CD4-positive, alpha-beta T cell treated with Interleukin-4 for 1 hour (primary cell): ENCODE data around the gene ZBP1.

ENCODE experiments used
- DNase-seq, 2 donors: peaks; one replicate each; pipeline ENCODE4 v3.0.0-alpha.2; 2020 to 2022

ZBP1 gene

DNA sequence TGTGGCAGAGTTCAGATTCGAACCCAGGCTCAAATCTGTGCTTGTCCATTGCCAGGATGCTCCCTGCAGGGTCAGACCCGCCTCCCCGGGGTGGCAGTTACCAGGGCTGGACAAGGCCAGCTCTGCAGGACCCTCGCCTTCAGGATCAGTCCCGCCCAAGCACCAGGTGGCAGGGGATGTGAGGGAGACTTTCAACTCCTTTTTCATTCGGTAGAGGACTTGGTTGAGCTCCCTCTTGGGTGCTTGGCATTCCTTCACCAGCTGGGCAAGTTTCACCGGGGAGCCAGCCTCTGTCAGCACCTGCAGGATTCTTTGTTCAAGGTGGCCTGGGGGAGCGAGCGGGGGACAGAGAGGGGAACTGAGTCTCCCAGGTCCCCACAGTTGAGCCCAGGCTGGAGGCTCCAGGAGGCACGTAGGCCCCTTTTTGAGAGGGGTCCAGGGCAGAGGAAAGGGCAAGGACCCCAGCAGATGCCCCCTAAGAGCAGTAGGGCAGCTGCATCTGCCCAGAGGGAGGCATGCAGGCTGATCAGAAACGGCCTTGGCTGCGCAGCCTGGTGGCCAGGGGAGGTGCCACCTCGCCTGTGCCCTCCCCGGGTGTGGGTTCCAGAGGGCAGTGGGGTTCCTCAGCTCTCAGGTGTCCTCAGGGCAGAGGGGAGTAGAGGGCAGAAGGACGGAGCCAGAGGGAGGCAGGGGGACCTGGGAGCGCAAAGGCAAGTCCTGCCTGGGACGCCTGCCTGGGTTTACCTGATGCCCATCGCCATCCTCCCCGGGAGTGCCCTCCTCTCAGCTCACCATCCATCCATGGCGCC, 3.9 kb downstream of the ZBP1 start:
- no peak for DNase-seq

- DNase-seq: no peak
Observed at GRCh38 chr20:57615445-57615811, 4.8 kb downstream of the ZBP1 start.

DNA sequence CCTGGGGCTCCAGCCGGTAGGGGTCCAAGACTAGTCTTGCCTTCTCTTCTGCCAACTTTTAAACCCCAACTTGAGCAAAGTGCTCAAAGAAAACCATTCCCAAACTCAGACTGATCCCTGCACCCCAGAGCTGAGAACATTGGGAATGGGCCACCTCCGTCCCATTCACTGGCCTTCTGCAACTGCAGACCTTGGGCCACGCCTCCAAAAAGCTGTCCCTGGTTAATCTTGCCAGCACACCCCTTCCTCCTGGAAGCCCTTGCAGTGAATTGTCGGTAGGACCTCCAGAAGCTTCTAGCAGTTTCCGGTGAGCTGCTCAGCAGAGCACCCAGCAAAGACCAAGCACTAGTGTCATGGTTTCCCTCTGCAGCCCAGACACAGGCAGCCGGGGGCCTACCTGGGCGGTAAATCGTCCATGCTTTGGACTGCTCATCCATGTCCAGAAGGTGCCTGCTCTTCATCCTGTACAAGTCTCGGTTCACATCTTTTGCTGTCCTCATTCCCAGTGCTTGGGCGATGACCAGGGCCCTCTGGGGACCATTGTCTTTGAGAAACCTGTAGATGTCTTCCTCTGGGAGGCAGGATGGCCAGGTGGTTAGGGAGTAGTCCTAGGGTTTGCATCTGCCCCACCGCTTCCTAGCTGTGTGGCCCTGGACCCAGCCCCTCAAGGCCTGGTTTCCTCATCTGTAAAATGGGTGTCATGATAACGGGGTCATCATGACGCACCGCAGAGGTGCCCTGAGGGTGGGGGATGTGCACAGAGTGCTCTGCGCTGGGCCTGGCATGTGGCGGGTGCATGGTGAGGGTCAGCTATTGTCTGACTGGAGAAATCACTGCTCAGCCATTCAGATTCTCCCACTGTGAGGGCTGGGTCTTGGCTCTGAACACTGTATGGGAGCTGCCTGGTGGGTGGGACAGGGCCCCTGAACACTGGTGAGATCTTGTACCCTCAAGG, 5.5 kb downstream of the ZBP1 start:
- peak in 1 of 2 donors; percentile 7 for DNase-seq

GRCh38 chr20:57613481-57613921, 6.7 kb downstream of the ZBP1 start:
- DNase-seq: peak in 1 of 2 donors; percentile 10

GRCh38 chr20:57612916-57613315, 7.3 kb downstream of the ZBP1 start:
- peak in 1 of 2 donors; percentile 9 for DNase-seq

DNA sequence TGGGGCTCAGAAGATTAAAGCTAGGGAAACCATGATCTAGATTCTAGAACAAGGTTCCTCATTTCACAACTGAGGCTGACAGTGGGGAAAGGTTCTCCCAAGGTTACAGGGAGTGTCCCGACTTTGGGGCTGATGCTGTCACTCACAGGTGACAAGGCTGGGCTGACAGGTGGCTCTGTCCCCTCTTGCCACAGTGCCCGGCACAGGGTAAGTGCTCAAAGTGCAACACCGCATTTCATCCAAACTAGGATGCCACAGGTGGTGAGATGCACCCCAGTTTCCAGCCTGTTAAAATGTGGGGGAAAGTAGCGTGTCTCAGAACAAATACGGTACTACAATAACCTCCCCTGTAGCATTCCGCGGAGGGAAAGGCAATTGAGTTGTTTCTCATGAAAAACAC, 7.8 kb downstream of the ZBP1 start:
- no peak for DNase-seq

DNA sequence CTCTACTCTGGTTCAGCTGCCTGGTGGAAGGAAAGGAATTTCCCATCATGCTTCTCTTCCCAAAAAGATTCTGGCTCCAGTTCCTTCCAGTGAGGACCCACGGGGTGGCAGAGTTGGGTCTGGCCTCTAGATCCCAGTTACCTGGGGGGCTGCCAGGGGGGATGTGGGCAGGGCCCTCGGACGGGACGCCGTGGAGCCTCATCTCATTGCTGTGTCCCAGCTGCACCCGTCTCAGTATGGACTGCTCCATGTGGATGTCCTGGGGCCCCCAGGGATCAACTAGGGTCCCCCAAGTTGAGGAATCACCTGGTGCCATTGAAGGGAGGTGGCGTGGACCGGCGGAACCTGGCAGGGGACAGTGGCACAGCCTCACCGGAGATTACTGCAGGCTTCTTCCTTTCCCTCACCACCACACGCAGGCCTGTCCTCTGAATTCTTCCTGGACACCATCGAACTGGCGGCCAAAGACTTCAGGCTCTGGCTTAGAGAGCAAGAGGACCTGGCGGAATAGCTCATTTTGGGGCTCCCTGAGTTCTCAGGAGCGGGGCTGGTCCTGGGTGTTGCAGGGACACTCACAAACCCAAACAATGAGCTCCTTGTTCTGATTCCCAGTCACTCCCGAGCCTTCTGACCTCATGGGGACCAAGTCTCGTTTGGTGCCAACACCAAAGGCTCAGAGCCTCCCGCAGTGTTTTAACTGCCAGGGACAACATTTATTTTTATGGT, 8.5 kb downstream of the ZBP1 start:
- DNase-seq: no peak

DNA sequence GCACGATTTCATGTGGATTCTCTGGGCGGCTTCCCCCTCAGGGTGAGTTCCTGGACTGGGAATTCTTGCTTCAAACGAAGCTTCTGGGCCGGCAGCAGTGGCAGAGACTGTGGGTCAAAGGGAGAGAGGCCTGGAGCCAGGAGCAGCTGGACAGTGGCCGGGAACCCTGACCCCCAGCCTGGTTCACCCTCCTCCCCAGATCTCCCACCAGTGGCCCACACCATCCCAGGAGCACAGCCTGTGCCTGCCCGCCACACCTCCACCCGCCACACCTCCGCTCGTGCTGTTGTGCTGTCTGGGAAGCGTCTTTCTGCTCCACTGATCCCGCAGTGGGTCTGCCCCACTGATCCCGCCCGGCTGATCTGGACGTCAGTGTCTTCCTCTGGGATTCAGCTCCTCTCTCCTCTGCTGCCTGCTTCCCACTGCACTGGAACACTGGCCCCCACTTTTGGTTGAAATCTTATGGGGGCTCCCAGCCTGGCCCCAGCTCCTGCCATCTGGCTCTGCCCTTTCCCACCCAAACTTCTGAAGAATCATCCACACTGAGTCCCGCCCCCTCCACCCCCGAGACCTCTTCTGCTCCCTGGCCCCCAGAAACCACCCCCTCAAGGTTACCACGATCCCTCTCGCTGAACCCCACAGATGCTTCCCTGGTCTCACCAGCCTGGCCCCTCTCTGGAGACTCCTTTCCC, 9.8 kb downstream of the ZBP1 start:
- DNase-seq: no peak

DNA sequence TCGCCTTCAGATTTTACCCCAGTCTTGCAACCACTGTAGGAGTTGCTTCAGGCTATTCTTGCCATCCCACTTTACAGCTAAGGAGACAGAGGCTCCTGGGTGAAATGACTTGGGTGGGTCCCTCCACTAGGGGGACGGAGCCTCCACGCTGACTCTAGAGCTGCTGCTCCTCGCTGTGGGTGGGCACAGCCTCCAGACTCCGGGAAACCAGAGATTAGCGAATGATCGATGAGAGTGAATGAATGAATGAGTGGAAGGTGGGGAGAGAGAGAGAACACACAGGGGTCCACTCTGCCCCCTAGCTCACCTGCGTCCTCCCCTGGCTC, 10.4 kb downstream of the ZBP1 start:
- DNase-seq: no peak

GRCh38 chr20:57609086-57609841, 11.0 kb downstream of the ZBP1 start:
- no peak for DNase-seq

GRCh38 chr20:57608516-57608915, 11.7 kb downstream of the ZBP1 start:
- DNase-seq: no peak

GRCh38 chr20:57605878-57606277, 14.3 kb downstream of the ZBP1 start:
- DNase-seq: no peak

DNA sequence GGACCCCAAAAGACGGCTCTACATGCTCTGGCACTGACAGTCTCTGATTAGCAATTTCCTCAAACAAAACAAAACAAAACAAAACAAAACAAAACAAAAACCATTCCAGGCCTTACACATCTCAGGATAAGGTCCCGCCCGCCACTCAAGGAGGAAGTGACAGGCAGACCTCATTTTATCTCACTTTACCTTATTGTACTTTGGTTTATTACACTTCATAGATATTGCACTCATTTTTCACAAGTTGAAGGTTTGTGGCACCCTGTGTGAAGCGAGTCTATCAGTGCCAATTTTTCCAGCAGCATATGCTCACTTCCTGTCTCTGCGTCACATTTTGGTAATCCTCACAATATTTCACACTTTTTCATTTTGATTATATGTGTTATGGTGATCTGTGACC, 15.2 kb downstream of the ZBP1 start:
- DNase-seq: peak; percentile 21 to 64

DNA sequence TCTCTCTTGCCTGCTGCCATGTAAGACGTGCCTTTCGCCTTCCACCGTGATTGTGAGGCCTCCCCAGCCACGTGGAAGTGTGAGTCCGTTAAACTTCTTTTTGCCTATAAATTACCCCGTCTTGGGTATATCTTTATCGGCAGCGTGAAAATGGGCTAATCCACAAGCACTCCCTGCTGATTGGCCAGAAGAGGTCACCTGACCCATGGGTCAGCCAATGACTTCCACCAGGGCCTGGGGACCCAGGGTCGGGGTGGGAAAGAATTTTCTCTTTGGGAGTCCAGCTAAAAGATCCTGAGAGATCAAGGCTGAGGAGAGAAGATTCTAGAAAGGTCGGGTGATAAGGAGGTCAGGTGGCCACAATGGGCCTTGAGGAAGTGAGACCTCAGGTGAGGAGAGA, 17.1 kb downstream of the ZBP1 start:
- no peak for DNase-seq

DNA sequence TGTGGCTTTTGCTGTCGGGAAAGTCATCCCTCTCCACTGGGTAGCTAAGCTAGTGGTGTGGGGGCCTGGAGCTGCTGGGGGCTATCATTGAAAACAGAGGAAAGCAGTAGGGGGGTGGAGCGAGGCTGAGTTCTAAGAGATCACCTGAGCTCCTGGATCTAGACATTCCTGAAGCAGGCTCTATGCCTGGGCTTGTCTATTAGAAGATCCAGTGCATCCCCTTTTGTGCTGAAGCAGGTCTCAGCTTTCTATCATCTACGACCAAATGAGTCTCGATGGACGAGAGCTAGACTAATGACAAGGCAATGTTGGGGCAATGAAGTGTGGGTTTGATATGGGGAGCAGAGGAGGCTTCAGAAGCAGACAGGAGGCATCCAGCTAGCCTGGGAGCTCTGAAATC, 18.5 kb downstream of the ZBP1 start:
- no peak for DNase-seq

- no peak for DNase-seq
Observed at GRCh38 chr20:57601211-57601570, 19.0 kb downstream of the ZBP1 start.

DNA sequence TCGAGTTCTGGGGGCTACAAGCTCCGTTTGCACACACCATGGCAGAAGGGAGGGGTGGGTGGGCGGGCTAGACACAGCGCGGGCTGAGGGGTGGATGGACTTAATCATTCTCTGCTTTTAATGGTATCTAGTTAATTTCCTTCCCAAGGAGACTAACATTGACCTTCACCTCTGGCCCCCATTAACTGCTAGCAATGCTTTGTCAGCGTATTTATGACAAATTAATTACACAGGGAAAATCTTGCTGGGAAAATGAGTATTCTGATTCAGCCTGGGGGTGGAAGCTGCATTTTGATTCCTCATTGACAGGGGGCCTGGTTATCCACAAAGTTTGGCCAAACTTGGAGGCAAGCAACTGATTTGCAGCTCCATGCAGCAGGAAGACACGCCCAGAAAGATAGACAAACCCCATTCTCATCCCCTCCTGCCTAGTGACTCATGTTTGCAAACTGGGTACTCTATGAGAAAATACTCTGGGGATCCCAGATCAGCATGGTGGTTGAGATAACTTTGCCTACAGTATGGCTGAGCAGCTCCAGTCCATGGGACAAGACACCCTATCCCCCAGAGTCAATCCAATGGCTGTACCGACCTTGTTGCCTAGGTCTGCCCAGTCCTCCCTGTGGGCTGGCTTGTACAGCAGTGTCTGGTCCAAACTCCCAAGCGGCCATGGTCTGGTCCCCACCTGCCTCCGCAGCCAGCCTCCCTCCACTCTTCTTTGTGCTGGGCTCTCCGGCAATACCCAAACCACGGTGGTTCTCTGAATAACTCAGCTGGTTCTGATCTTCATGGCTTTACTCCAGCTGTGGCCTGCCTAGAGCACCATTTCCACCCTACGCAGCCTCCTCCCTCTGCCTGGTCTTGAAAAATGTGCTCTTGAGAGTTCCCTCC, 19.7 kb downstream of the ZBP1 start:
- DNase-seq: no peak

GRCh38 chr20:57598491-57598890, 21.7 kb downstream of the ZBP1 start:
- DNase-seq: no peak

DNA sequence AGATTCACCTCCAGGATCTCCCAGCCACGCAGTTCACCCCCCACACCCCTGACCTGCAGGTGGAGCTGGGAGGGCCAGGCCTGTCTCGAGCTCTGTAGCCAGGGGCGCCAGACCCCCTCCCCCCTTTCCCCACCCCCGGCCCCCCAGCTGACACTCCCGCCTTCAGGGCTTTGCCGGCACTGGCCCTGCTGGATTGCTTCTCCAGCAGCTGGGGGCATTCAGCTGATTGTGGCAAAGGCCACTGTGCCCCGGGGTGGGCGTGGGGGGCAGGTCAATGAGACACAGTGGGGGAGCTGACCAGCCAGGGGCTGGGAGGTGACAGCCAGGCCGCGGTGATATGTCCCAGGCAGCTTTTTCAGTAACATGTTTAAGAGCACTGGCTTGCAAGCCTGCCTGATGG, 22.2 kb downstream of the ZBP1 start:
- DNase-seq: no peak

GRCh38 chr20:57596998-57597939, 23.0 kb downstream of the ZBP1 start:
- peak; percentile 71 to 73 for DNase-seq
